ENCODE measurements around the gene ZDHHC18. TPM values are rescaled to one million over a fixed set of nuclear protein-coding genes. Genes with fewer than 3 reads are reported as not detected.

ZDHHC18 gene
- total RNA-seq, 1 donor from 2014 or later: 29.7 TPM

- no peak for TF ChIP-seq CTCF (conservative IDR thresholded peaks at IDR 0.05)
- Mint-ChIP-seq H3K4me3 (peak overlapping the region; percentile 99), H3K4me1 (ENCODE audit: unreplicated experiment) (peaks cover 68% of the 10 kb centered on the region), H3K27me3 (no peaks in the 10 kb centered on the region), H3K9me3 (no peaks in the 10 kb centered on the region), H3K27ac (peak overlapping the region; percentile 99), H3K36me3 (peaks cover 10% of the 10 kb centered on the region)
- DNase-seq (ENCODE audit: extremely low spot score, unreplicated experiment): no peak
Observed at GRCh38 chr1:26786437-26787380, 39.8 kb upstream of the ZDHHC18 start.

GRCh38 chr1:26787381-26787705, 39.1 kb upstream of the ZDHHC18 start:
- Mint-ChIP-seq H3K4me3 (peak overlapping the region; percentile 99), H3K27ac (peak overlapping the region; percentile 99), H3K36me3 (peaks cover 7% of the 10 kb centered on the region), H3K27me3 (no peaks in the 10 kb centered on the region), H3K4me1 (ENCODE audit: unreplicated experiment) (peaks cover 66% of the 10 kb centered on the region), H3K9me3 (no peaks in the 10 kb centered on the region)
- no peak for TF ChIP-seq CTCF (conservative IDR thresholded peaks at IDR 0.05)
- DNase-seq (ENCODE audit: extremely low spot score, unreplicated experiment): no peak

- peak within 1 kb of the TSS; percentile 99 for H3K27ac Mint-ChIP-seq
- peaks cover 60% of the 10 kb centered on the region for H3K4me1 Mint-ChIP-seq (ENCODE audit: unreplicated experiment)
- H3K27me3 Mint-ChIP-seq: no peaks in the 10 kb centered on the region
- TF ChIP-seq CTCF (conservative IDR thresholded peaks at IDR 0.05): peak; percentile 52
- peaks cover 4% of the 10 kb centered on the region for H3K36me3 Mint-ChIP-seq
- H3K4me3 Mint-ChIP-seq: peak within 1 kb of the TSS; percentile 99
- H3K9me3 Mint-ChIP-seq: no peaks in the 10 kb centered on the region
- DNase-seq (ENCODE audit: extremely low spot score, unreplicated experiment): peak; percentile 95
Observed at GRCh38 chr1:26787706-26788514, 38.6 kb upstream of the ZDHHC18 start, which contains the start of gene PIGV. Gene PIGV, plus strand, starts transcription at chr1:26787950. Its CDS starts 2,866 bp downstream, at chr1:26790816.

- H3K4me3 Mint-ChIP-seq: peak overlapping the region; percentile 99
- TF ChIP-seq CTCF (conservative IDR thresholded peaks at IDR 0.05): no peak
- peak overlapping the region; percentile 99 for H3K27ac Mint-ChIP-seq
- DNase-seq (ENCODE audit: extremely low spot score, unreplicated experiment): no peak
- H3K9me3 Mint-ChIP-seq: no peaks in the 10 kb centered on the region
- H3K4me1 Mint-ChIP-seq (ENCODE audit: unreplicated experiment): peaks cover 55% of the 10 kb centered on the region
- H3K36me3 Mint-ChIP-seq: peaks cover 3% of the 10 kb centered on the region
- no peaks in the 10 kb centered on the region for H3K27me3 Mint-ChIP-seq
Observed at GRCh38 chr1:26788515-26788785, 38.0 kb upstream of the ZDHHC18 start.

GRCh38 chr1:26788836-26789611, 37.5 kb upstream of the ZDHHC18 start:
- Mint-ChIP-seq H3K36me3 (peaks cover 3% of the 10 kb centered on the region), H3K27me3 (no peaks in the 10 kb centered on the region), H3K4me1 (ENCODE audit: unreplicated experiment) (peaks cover 49% of the 10 kb centered on the region), H3K27ac (peak overlapping the region; percentile 99), H3K9me3 (no peaks in the 10 kb centered on the region), H3K4me3 (peak overlapping the region; percentile 99)
- TF ChIP-seq CTCF (conservative IDR thresholded peaks at IDR 0.05): peak; percentile 98
- peak; percentile 84 for DNase-seq (ENCODE audit: extremely low spot score, unreplicated experiment)
